WI38 (cell line): ENCODE results near the gene ITGB7.
A peak's percentile ranks its signal among the peaks of the same experiment; 100 is the strongest.

ENCODE experiments used
- H3K4me3 ChIP-seq: 2 replicates; pipeline ENCODE4 v1.5.1; 2011; ENCODE audit warnings: low read depth, mild to moderate bottlenecking, control low read depth, low read length
- TF ChIP-seq, protein P1 (sequence below): IDR thresholded peaks from 2 replicates; pipeline ENCODE4 v1.5.1; 2012; ENCODE audit warnings: low read depth, mild to moderate bottlenecking, control low read depth, low read length

The ITGB7 gene, protein sequence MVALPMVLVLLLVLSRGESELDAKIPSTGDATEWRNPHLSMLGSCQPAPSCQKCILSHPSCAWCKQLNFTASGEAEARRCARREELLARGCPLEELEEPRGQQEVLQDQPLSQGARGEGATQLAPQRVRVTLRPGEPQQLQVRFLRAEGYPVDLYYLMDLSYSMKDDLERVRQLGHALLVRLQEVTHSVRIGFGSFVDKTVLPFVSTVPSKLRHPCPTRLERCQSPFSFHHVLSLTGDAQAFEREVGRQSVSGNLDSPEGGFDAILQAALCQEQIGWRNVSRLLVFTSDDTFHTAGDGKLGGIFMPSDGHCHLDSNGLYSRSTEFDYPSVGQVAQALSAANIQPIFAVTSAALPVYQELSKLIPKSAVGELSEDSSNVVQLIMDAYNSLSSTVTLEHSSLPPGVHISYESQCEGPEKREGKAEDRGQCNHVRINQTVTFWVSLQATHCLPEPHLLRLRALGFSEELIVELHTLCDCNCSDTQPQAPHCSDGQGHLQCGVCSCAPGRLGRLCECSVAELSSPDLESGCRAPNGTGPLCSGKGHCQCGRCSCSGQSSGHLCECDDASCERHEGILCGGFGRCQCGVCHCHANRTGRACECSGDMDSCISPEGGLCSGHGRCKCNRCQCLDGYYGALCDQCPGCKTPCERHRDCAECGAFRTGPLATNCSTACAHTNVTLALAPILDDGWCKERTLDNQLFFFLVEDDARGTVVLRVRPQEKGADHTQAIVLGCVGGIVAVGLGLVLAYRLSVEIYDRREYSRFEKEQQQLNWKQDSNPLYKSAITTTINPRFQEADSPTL

DNA sequence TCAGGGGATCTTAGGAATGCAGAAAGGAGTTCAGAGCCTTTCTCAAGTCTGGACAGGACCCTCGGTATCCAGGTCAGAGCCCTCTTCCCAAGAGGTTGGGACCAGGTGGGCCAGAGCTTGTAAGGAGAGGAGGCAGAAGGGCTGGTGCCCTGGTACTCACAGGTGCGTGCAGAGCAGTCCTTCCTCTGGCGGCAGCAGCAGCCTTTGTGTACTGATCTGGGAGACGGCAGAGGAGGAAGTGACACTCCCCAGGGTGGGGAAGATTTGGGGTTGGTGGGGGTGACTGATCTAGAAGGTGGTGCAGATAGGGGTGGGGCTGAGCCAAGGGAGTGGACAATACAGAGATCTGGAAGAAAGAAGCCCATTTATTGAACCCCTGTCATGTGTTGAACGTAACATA, at the start of gene ITGB7:
Gene ITGB7 (minus strand): TSS at position 210 of the 400 bp plus-strand sequence. CDS start 6,808 bp downstream, outside the sequence.
- TF ChIP-seq, protein P1, sequence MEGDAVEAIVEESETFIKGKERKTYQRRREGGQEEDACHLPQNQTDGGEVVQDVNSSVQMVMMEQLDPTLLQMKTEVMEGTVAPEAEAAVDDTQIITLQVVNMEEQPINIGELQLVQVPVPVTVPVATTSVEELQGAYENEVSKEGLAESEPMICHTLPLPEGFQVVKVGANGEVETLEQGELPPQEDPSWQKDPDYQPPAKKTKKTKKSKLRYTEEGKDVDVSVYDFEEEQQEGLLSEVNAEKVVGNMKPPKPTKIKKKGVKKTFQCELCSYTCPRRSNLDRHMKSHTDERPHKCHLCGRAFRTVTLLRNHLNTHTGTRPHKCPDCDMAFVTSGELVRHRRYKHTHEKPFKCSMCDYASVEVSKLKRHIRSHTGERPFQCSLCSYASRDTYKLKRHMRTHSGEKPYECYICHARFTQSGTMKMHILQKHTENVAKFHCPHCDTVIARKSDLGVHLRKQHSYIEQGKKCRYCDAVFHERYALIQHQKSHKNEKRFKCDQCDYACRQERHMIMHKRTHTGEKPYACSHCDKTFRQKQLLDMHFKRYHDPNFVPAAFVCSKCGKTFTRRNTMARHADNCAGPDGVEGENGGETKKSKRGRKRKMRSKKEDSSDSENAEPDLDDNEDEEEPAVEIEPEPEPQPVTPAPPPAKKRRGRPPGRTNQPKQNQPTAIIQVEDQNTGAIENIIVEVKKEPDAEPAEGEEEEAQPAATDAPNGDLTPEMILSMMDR, result no peak
- no peak within 1 kb of the TSS for H3K4me3 ChIP-seq

DNA sequence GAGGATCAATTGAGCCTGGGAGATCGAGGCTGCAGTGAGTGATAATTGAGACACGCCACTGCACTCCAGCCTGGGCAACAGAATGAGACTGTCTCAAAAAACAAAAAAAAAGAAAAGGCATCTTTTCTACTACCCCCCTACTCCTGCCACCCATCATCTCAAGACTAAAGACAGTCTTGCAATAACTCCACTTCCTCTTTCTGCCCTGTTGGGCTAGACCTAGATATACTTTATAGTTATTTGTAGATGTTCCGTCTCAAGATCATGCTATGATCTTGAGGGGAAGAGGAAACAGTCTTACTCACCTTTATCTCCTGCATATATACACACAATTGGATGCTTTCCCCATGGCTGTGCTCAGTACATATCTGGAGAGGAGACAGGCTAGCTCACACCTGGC, 48.9 kb upstream of the ITGB7 start:
- TF ChIP-seq, protein P1, result no peak
- H3K4me3 ChIP-seq, result no peak overlapping the region

DNA sequence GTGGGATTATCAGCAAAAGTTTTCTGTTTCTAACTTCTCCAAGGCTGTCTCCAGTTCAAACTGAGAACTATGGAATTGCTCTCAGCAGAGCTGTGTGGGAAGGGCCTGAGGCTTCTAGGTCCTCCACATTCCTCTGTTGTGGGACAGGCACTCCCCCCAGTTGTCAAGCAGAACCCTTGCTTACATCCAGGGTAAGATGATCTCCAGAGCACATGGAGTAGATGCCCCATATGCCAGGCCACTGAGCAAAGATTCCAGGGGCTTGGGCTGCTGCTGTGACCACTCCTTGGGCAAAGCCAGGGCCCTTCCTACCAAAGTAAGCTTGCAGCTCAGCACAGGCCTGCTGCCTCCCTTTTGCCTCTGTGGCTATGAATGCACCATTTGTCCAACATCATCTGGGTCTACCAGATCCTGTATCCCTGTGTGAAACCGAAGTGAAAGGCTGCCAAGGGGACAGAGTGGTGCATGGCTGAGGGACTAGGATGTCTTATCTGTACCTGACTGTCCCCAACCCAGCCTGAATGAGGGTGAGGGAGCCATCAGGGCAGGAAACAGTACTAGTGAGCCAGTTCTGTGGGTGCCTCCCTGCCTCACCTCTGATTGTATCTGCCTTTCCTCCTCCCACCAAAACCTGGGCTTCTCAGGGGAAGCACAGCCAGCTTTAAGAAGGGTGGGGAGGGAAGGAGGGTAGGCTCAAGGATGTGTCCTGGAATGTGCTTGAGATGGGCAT, 47.9 kb upstream of the ITGB7 start:
- H3K4me3 ChIP-seq, result no peak overlapping the region
- TF ChIP-seq, protein P1, result no peak

DNA sequence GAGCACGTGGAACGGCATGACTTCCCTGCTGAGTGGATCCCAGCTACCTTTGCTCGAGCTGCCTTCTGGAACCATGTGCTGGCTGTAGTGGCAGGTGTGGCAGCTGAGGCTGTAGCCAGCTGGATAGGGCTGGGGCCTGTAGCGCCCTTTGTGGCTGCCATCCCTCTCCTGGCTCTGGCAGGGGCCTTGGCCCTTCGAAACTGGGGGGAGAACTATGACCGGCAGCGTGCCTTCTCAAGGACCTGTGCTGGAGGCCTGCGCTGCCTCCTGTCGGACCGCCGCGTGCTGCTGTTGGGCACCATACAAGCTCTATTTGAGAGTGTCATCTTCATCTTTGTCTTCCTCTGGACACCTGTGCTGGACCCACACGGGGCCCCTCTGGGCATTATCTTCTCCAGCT, 46.2 kb upstream of the ITGB7 start:
- H3K4me3 ChIP-seq, result peak overlapping the region; percentile 88
- TF ChIP-seq, protein P1, result no peak

DNA sequence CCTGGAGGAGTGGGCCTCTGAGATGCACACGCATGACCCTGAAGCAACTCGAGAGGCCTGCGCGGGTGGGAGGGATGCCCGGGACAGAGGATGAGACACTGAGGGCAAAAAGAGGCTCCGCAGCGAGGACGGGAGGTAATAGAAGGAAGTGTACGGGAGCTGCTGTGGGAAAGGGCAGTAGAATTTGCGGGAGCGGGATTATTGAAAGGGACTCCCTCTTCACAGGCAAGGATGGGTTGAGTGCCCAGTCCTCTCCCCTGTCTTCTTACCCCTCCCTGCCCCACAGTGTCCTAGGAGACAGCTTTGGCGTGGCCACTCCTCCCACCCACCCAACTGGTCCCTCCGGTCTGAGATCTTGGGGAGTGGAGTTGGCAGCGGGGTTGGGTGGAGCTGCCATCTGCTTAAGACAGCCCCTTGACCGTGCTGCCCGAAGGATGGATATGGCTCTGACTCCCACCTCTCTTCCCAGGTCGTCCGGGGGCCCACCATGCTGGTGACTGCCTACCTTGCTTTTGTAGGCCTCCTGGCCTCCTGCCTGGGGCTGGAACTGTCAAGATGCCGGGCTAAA, 45.4 kb upstream of the ITGB7 start:
- peak overlapping the region; percentile 88 for H3K4me3 ChIP-seq
- TF ChIP-seq, protein P1, result no peak

DNA sequence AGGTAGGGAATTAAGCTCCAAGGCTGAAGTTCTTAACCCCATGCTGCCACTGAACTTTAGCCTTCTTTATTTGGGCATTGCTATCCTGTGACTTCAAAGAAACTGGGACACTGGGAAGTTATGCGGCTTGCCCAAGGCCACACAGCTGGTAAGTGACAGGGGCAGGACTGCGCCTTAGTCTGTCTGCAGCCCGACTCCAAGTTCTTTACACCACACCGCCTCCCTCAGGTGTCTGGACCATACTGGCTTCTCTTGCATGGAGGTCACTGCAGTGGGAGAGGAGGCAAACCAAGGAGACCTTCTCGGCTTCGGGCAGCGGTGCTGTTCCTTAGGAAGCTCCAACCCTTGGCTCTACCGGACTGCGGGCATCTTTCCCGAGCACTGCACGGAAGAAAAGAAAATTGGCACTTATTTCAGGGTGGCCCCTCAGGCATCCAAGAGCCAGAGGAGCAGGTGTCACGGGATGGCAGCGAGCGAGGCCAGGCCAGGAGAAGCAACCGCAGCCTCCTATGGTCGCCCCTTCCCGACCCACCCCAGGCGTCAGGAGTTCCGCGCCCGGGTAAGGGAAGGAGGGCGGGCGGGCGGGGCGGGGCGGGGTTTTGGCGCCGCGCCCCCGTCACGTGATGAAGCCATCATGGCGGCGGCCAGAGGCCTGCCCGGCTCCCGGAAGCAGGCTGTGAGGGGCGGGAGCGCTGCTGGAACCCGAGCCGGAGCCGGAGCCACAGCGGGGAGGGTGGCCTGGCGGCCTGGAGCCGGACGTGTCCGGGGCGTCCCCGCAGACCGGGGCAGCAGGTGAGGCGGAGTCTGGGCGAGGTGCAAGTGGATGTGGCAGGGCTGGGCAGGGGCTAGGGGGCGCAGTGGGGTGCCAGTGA, 44.7 kb upstream of the ITGB7 start:
- TF ChIP-seq, protein P1, result no peak
- H3K4me3 ChIP-seq, result peak overlapping the region; percentile 88
